ENCODE results near the gene LRIG1.

DNA sequence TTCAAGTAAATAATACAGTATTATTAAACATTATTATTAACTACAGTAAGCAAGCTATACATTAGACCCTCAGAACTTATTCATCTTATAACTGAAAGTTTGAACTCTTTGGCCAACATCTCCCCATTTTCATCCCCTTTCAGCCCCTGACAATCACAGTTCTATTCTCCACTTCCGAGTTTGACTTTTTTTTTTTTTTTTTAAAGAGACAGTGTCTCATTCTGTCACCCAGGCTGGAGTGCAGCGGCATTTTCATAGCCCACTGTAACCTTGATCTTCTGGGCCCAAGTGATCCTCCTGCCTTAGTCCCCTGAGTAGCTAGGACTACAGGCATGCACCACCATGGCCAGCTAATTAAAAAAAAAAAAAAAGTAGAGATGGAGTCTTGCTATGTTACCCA, 41.3 kb upstream of the LRIG1 start:
- TF ChIP-seq RXRA (IDR thresholded peaks at IDR 0.05; ENCODE audit: insufficient read depth, low read depth, low read length): no peak
- TF ChIP-seq, protein P1, sequence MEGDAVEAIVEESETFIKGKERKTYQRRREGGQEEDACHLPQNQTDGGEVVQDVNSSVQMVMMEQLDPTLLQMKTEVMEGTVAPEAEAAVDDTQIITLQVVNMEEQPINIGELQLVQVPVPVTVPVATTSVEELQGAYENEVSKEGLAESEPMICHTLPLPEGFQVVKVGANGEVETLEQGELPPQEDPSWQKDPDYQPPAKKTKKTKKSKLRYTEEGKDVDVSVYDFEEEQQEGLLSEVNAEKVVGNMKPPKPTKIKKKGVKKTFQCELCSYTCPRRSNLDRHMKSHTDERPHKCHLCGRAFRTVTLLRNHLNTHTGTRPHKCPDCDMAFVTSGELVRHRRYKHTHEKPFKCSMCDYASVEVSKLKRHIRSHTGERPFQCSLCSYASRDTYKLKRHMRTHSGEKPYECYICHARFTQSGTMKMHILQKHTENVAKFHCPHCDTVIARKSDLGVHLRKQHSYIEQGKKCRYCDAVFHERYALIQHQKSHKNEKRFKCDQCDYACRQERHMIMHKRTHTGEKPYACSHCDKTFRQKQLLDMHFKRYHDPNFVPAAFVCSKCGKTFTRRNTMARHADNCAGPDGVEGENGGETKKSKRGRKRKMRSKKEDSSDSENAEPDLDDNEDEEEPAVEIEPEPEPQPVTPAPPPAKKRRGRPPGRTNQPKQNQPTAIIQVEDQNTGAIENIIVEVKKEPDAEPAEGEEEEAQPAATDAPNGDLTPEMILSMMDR (IDR thresholded peaks at IDR 0.05; ENCODE audit: control extremely low read depth in 1 of 3, insufficient read depth in 1 of 3, low read depth in 1 of 3, low read length in 3 of 3): no peak
- no peak for TF ChIP-seq POLR2A (IDR thresholded peaks at IDR 0.05; ENCODE audit: control extremely low read depth in 1 of 2, low read depth in 2 of 2, low read length in 2 of 2)
- TF ChIP-seq EP300 (IDR thresholded peaks at IDR 0.05; ENCODE audit: borderline replicate concordance in 1 of 2, low read depth in 2 of 2, low read length in 2 of 2): no peak
- TF ChIP-seq NRF1 (IDR thresholded peaks at IDR 0.05; ENCODE audit: low read depth, low read length): no peak
